HG02798 (cell line): Measurements from ENCODE around the gene COL2A1.
A peak's percentile ranks its signal among the peaks of the same experiment; 100 is the strongest.

ENCODE experiments used
- ATAC-seq: cut with Tn5 transposase; IDR thresholded peaks from one replicate; pipeline ENCODE4 v1.9.1; 2021; ENCODE audit warnings: mild to moderate bottlenecking; ENCODE audit not compliant: unreplicated experiment, poor library complexity

COL2A1 gene

GRCh38 chr12:47954058-47954457, 50.2 kb downstream of the COL2A1 start:
- ATAC-seq: no peak

- ATAC-seq: no peak
Observed at GRCh38 chr12:47950856-47951468, 53.3 kb downstream of the COL2A1 start.

GRCh38 chr12:47949441-47950341, 54.6 kb downstream of the COL2A1 start:
- ATAC-seq: peak; percentile 64

- ATAC-seq: no peak
Observed at GRCh38 chr12:47947341-47947740, 56.9 kb downstream of the COL2A1 start.

GRCh38 chr12:47946413-47947323, 57.6 kb downstream of the COL2A1 start:
- ATAC-seq: no peak

GRCh38 chr12:47945341-47945728, 58.9 kb downstream of the COL2A1 start:
- no peak for ATAC-seq

GRCh38 chr12:47944685-47945340, 59.5 kb downstream of the COL2A1 start:
- no peak for ATAC-seq

- no peak for ATAC-seq
Observed at GRCh38 chr12:47943623-47944340, 60.5 kb downstream of the COL2A1 start.

- ATAC-seq: no peak
Observed at GRCh38 chr12:47942614-47943225, 61.6 kb downstream of the COL2A1 start.

- ATAC-seq: no peak
Observed at GRCh38 chr12:47941871-47942613, 62.2 kb downstream of the COL2A1 start.

- no peak for ATAC-seq
Observed at GRCh38 chr12:47941475-47941780, 62.8 kb downstream of the COL2A1 start.

- ATAC-seq: no peak
Observed at GRCh38 chr12:47940773-47941474, 63.4 kb downstream of the COL2A1 start.

GRCh38 chr12:47939009-47939601, 65.2 kb downstream of the COL2A1 start:
- no peak for ATAC-seq

- no peak for ATAC-seq
Observed at GRCh38 chr12:47938594-47938993, 65.7 kb downstream of the COL2A1 start.

- no peak for ATAC-seq
Observed at GRCh38 chr12:47938093-47938492, 66.2 kb downstream of the COL2A1 start.

GRCh38 chr12:47935184-47935583, 69.1 kb downstream of the COL2A1 start:
- no peak for ATAC-seq

GRCh38 chr12:47931187-47931586, 73.1 kb downstream of the COL2A1 start:
- ATAC-seq: no peak

GRCh38 chr12:47930634-47931033, 73.6 kb downstream of the COL2A1 start:
- no peak for ATAC-seq
